Rectal smooth muscle tissue (tissue), 1 donor: ENCODE results near the gene GALNT13.
"Not testable (repeated sequence)": the region's sequence is repeated elsewhere in the genome, so short reads cannot be mapped to it uniquely, and the experiment has no call there.

Experiments
- H3K27ac ChIP-seq: one replicate; pipeline ENCODE4 v1.7.0; 2013; ENCODE audit warnings: low read depth, low read length, inconsistent platforms
- H3K27me3 ChIP-seq: one replicate; pipeline ENCODE4 v1.7.0; 2013; ENCODE audit warnings: low read length; ENCODE audit not compliant: control insufficient read depth, insufficient read depth
- H3K36me3 ChIP-seq: one replicate; pipeline ENCODE4 v1.7.0; 2013; ENCODE audit warnings: low read length; ENCODE audit not compliant: control insufficient read depth, insufficient read depth
- H3K4me1 ChIP-seq: one replicate; pipeline ENCODE4 v1.7.0; 2013; ENCODE audit warnings: low read length; ENCODE audit not compliant: control insufficient read depth, insufficient read depth
- H3K4me3 ChIP-seq: one replicate; pipeline ENCODE4 v1.7.0; 2013; ENCODE audit warnings: low read length
- H3K9ac ChIP-seq: one replicate; pipeline ENCODE4 v1.7.0; 2013; ENCODE audit warnings: low read length

The GALNT13 gene

GRCh38 chr2:154455866-154456265 is 584.1 kb downstream of the GALNT13 start:
- Histone ChIP-seq H3K4me1 (no peaks in the 10 kb centered on the region), H3K4me3 (peak overlapping the region; percentile 24), H3K27me3 (no peaks in the 10 kb centered on the region), H3K27ac (no peak overlapping the region), H3K36me3 (no peaks in the 10 kb centered on the region), H3K9ac (no peak overlapping the region)

GRCh38 chr2:154457286-154457685 is 585.6 kb downstream of the GALNT13 start:
- no peak overlapping the region for H3K27ac ChIP-seq
- H3K4me3 ChIP-seq = no peak overlapping the region
- H3K4me1 ChIP-seq = no peaks in the 10 kb centered on the region
- no peaks in the 10 kb centered on the region for H3K36me3 ChIP-seq
- no peaks in the 10 kb centered on the region for H3K27me3 ChIP-seq
- no peak overlapping the region for H3K9ac ChIP-seq

- Histone ChIP-seq H3K4me1 (no peaks in the 10 kb centered on the region), H3K27me3 (no peaks in the 10 kb centered on the region), H3K36me3 (no peaks in the 10 kb centered on the region), H3K9ac (no peak overlapping the region), H3K4me3 (no peak overlapping the region), H3K27ac (no peak overlapping the region)
Observed at GRCh38 chr2:154459286-154459685, 587.6 kb downstream of the GALNT13 start.

- H3K4me3 ChIP-seq = no peak overlapping the region
- no peak overlapping the region for H3K27ac ChIP-seq
- H3K36me3 ChIP-seq = no peaks in the 10 kb centered on the region
- no peaks in the 10 kb centered on the region for H3K4me1 ChIP-seq
- H3K27me3 ChIP-seq = no peaks in the 10 kb centered on the region
- H3K9ac ChIP-seq = no peak overlapping the region
Observed at GRCh38 chr2:154462634-154463033, 590.9 kb downstream of the GALNT13 start.

- Histone ChIP-seq H3K4me3 (no peak overlapping the region), H3K27ac (no peak overlapping the region), H3K9ac (no peak overlapping the region), H3K27me3 (no peaks in the 10 kb centered on the region), H3K4me1 (no peaks in the 10 kb centered on the region), H3K36me3 (no peaks in the 10 kb centered on the region)
Observed at GRCh38 chr2:154466226-154466625, 594.5 kb downstream of the GALNT13 start.

GRCh38 chr2:154470376-154470775 is 598.7 kb downstream of the GALNT13 start:
- no peak overlapping the region for H3K4me3 ChIP-seq
- no peak overlapping the region for H3K9ac ChIP-seq
- H3K27ac ChIP-seq = no peak overlapping the region
- no peaks in the 10 kb centered on the region for H3K36me3 ChIP-seq
- H3K27me3 ChIP-seq = no peaks in the 10 kb centered on the region
- H3K4me1 ChIP-seq = no peaks in the 10 kb centered on the region

- H3K4me1 ChIP-seq, H3K36me3 ChIP-seq: not testable (repeated sequence)
Observed at GRCh38 chr2:154471492-154471891, 599.8 kb downstream of the GALNT13 start.

GRCh38 chr2:154477319-154477718 is 605.6 kb downstream of the GALNT13 start:
- Histone ChIP-seq H3K27ac (no peak overlapping the region), H3K4me1 (no peaks in the 10 kb centered on the region), H3K9ac (no peak overlapping the region), H3K36me3 (no peaks in the 10 kb centered on the region), H3K27me3 (no peaks in the 10 kb centered on the region), H3K4me3 (no peak overlapping the region)

More at GRCh38 chr2:154471492-154471891, 599.8 kb downstream of the GALNT13 start:
- H3K9ac ChIP-seq, H3K27ac ChIP-seq, H3K27me3 ChIP-seq, H3K4me3 ChIP-seq: not testable (repeated sequence)

GRCh38 chr2:154480521-154480920 is 608.8 kb downstream of the GALNT13 start:
- Histone ChIP-seq H3K27ac (no peak overlapping the region), H3K4me1 (no peaks in the 10 kb centered on the region), H3K9ac (no peak overlapping the region), H3K4me3 (no peak overlapping the region), H3K36me3 (no peaks in the 10 kb centered on the region), H3K27me3 (no peaks in the 10 kb centered on the region)

GRCh38 chr2:154481336-154481735 is 609.6 kb downstream of the GALNT13 start:
- H3K4me3 ChIP-seq = no peak overlapping the region
- H3K27me3 ChIP-seq = no peaks in the 10 kb centered on the region
- H3K9ac ChIP-seq = no peak overlapping the region
- no peaks in the 10 kb centered on the region for H3K4me1 ChIP-seq
- H3K27ac ChIP-seq = no peak overlapping the region
- H3K36me3 ChIP-seq = no peaks in the 10 kb centered on the region

GRCh38 chr2:154484338-154485099 is 612.8 kb downstream of the GALNT13 start:
- Histone ChIP-seq H3K27me3 (no peaks in the 10 kb centered on the region), H3K27ac (no peak overlapping the region), H3K36me3 (no peaks in the 10 kb centered on the region), H3K4me1 (no peaks in the 10 kb centered on the region), H3K4me3 (no peak overlapping the region), H3K9ac (no peak overlapping the region)

GRCh38 chr2:154488801-154489200 is 617.1 kb downstream of the GALNT13 start:
- Histone ChIP-seq H3K36me3 (no peaks in the 10 kb centered on the region), H3K4me3 (no peak overlapping the region), H3K4me1 (no peaks in the 10 kb centered on the region), H3K27me3 (no peaks in the 10 kb centered on the region), H3K27ac (no peak overlapping the region), H3K9ac (no peak overlapping the region)

- no peaks in the 10 kb centered on the region for H3K4me1 ChIP-seq
- H3K9ac ChIP-seq = no peak overlapping the region
- no peak overlapping the region for H3K4me3 ChIP-seq
- H3K27ac ChIP-seq = no peak overlapping the region
- H3K27me3 ChIP-seq = no peaks in the 10 kb centered on the region
- H3K36me3 ChIP-seq = no peaks in the 10 kb centered on the region
Observed at GRCh38 chr2:154489266-154489858, 617.6 kb downstream of the GALNT13 start.
